CD4-positive, CD25-positive, alpha-beta regulatory T cell (primary cell): Measurements from ENCODE around the gene IBTK. TPM values are rescaled to one million over a fixed set of nuclear protein-coding genes. Genes with fewer than 3 reads are reported as not detected.
"Not testable (repeated sequence)": the region's sequence is repeated elsewhere in the genome, so short reads cannot be mapped to it uniquely, and the experiment has no call there.

Experiments
- ATAC-seq, 2 donors: fragments of 150-1000 bp; cut with Tn5 transposase; one replicate each; pipeline ENCODE4 v1.10.0; 2021; ENCODE audit warnings: low read depth in 2 of 2, moderate number of reproducible peaks in 2 of 2, moderate library complexity in 1 of 2
- DNase-seq, 3 donors: peaks; one replicate each; pipeline versions ENCODE4 v3.0.0 to v3.0.0-alpha.2; 2012 to 2022; ENCODE audit warnings: mixed read lengths in 1 of 3
- H3K27ac ChIP-seq: one replicate; pipeline ENCODE4 v1.7.0; 2013; ENCODE audit warnings: mild to moderate bottlenecking, low read length; ENCODE audit not compliant: insufficient read depth, poor library complexity, severe bottlenecking
- H3K27me3 ChIP-seq: one replicate; pipeline ENCODE4 v1.7.0; 2013; ENCODE audit warnings: low read length; ENCODE audit not compliant: control insufficient read depth, insufficient read depth
- H3K36me3 ChIP-seq: one replicate; pipeline ENCODE4 v1.7.0; 2013; ENCODE audit warnings: mild to moderate bottlenecking, low read length, moderate library complexity; ENCODE audit not compliant: control insufficient read depth, insufficient read depth
- H3K4me1 ChIP-seq: 2 replicates; pipeline ENCODE4 v1.7.0; 2013; ENCODE audit warnings: mild to moderate bottlenecking, low read length; ENCODE audit not compliant: insufficient read depth, control insufficient read depth, poor library complexity, severe bottlenecking
- H3K4me3 ChIP-seq: one replicate; pipeline ENCODE4 v1.7.0; 2013; ENCODE audit warnings: low read depth, mild to moderate bottlenecking, low read length, moderate library complexity
- H3K9me3 ChIP-seq, 2 experiments: 1 replicate in 1 of 2; 2 replicates in 1 of 2; pipeline ENCODE4 v1.7.0; 2013; ENCODE audit warnings: low read length in 2 of 2, mild to moderate bottlenecking in 1 of 2, moderate library complexity in 1 of 2; ENCODE audit not compliant: control insufficient read depth in 2 of 2
- H3K27ac Mint-ChIP-seq, 3 donors: one replicate each; pipeline ENCODE4 v1.8.0; 2020 to 2022; ENCODE audit warnings: mild to moderate bottlenecking in 3 of 3, mixed read lengths in 3 of 3, moderate library complexity in 2 of 3
- H3K27me3 Mint-ChIP-seq: one replicate; pipeline ENCODE4 v1.8.0; 2022; ENCODE audit warnings: mild to moderate bottlenecking, mixed read lengths
- H3K36me3 Mint-ChIP-seq: one replicate; pipeline ENCODE4 v1.8.0; 2020; ENCODE audit warnings: mixed read lengths
- H3K4me1 Mint-ChIP-seq, 4 donors: one replicate each; pipeline ENCODE4 v1.8.0; 2020 to 2022; ENCODE audit warnings: mixed read lengths in 4 of 4, mild to moderate bottlenecking in 1 of 4
- H3K4me3 Mint-ChIP-seq, 4 donors: one replicate each; pipeline ENCODE4 v1.8.0; 2020 to 2022; ENCODE audit warnings: mild to moderate bottlenecking in 4 of 4, mixed read lengths in 4 of 4, moderate library complexity in 3 of 4
- H3K9me3 Mint-ChIP-seq, 7 donors: one replicate each; pipeline ENCODE4 v1.8.0; 2020 to 2022; ENCODE audit warnings: mixed read lengths in 7 of 7, mild to moderate bottlenecking in 3 of 7, moderate library complexity in 2 of 7
- polyA plus RNA-seq, 4 donors: library from polyadenylated mRNA; unstranded; fragments of 300-500 nt; fragmentation: Illumina TruSeq; gene quantifications; one replicate each; pipeline ENCODE4 v1.2.3, GENCODE V29; 2021
- total RNA-seq: library from RNA; stranded (reverse); gene quantifications from one replicate; pipeline ENCODE4 v1.2.3, GENCODE V29; 2022

The IBTK gene
- total and polyA plus RNA-seq, 5 donors from 2014 or later: 22.2 to 29.2 (median 22.6) TPM

GRCh38 chr6:82128973-82129372 lies 118.6 kb downstream of the IBTK start:
- not testable (repeated sequence) for ATAC-seq, H3K36me3 ChIP-seq, H3K9me3 ChIP-seq, H3K4me1 ChIP-seq, H3K27ac Mint-ChIP-seq, H3K27ac ChIP-seq, H3K4me3 ChIP-seq, H3K27me3 ChIP-seq, H3K27me3 Mint-ChIP-seq, DNase-seq, H3K4me1 Mint-ChIP-seq, H3K4me3 Mint-ChIP-seq, H3K36me3 Mint-ChIP-seq, H3K9me3 Mint-ChIP-seq

- Mint-ChIP-seq H3K27ac (peak overlapping the region in 1 of 3 donors; percentile 50), H3K27me3 (no peaks in the 10 kb centered on the region), H3K4me1 (no peaks in the 10 kb centered on the region), H3K4me3 (no peak overlapping the region), H3K9me3 (peaks cover 0 to 3% (median 0%) of the 10 kb centered on the region in 7 donors), H3K36me3 (no peaks in the 10 kb centered on the region)
- DNase-seq (no peak), ATAC-seq (no peak)
- no peaks in the 10 kb centered on the region for H3K4me1 ChIP-seq
- H3K9me3 ChIP-seq: peaks cover 0 to 2% of the 10 kb centered on the region in 2 experiments
- H3K27me3 ChIP-seq: no peaks in the 10 kb centered on the region
- H3K27ac ChIP-seq: no peak overlapping the region
- H3K36me3 ChIP-seq: no peaks in the 10 kb centered on the region
- no peak overlapping the region for H3K4me3 ChIP-seq
Observed at GRCh38 chr6:82123632-82124031, 123.9 kb downstream of the IBTK start.

Other genes with a start within 250 kb of the IBTK start
- not detected for gene TPBG, start 116.1 kb upstream of the IBTK start, total RNA-seq
- gene TPBG, start 116.1 kb upstream of the IBTK start, polyA plus RNA-seq: not detected